Astrocyte of the cerebellum (primary cell): ENCODE results near the gene PPP4C.
"Not testable (repeated sequence)": the region's sequence is repeated elsewhere in the genome, so short reads cannot be mapped to it uniquely, and the experiment has no call there.

Experiments used
- DNase-seq: peaks from one replicate; pipeline ENCODE4 v3.0.0-alpha.2; 2011; ENCODE audit warnings: low read depth
- H3K4me3 ChIP-seq: 2 replicates; pipeline ENCODE4 v1.5.1; 2011; ENCODE audit warnings: mild to moderate bottlenecking, low read depth, low read length, moderate library complexity
- CTCF ChIP-seq: IDR thresholded peaks from 2 replicates; pipeline ENCODE4 v1.5.1; 2012; ENCODE audit warnings: low read length, low read depth, moderate library complexity, mild to moderate bottlenecking; ENCODE audit errors: missing control alignments
- in situ Hi-C: cut with HindIII; loops from 2 replicates; pipeline ENCODE4 v1.10.0; 2017; ENCODE audit warnings: low sequenced_read_pairs

Gene PPP4C

GRCh38 chr16:30030841-30031413 is 44.9 kb upstream of the PPP4C start, which contains the start of gene TLCD3B:
TLCD3B (minus strand) TSS chr16:30031271; CDS start chr16:30030527, 744 bp downstream.
- no peak within 1 kb of the TSS for H3K4me3 ChIP-seq

GRCh38 chr16:30031477-30031918 is 44.3 kb upstream of the PPP4C start:
- H3K4me3 ChIP-seq: no peak overlapping the region
- in situ Hi-C loops: no loop called here
- TF ChIP-seq CTCF: no peak
- DNase-seq: no peak

More at GRCh38 chr16:30030841-30031413, 44.9 kb upstream of the PPP4C start, which contains the start of gene TLCD3B:
- no peak for DNase-seq
- no peak for TF ChIP-seq CTCF
- in situ Hi-C loops: no loop called here

GRCh38 chr16:30032083-30032819 is 43.5 kb upstream of the PPP4C start:
- peak; percentile 83 for TF ChIP-seq CTCF
- no peak overlapping the region for H3K4me3 ChIP-seq
- DNase-seq: peak; percentile 37
- in situ Hi-C loops: no loop called here

GRCh38 chr16:30033270-30033669 is 42.5 kb upstream of the PPP4C start:
- no peak for TF ChIP-seq CTCF
- H3K4me3 ChIP-seq: no peak overlapping the region
- in situ Hi-C loops: no loop called here
- DNase-seq: no peak

GRCh38 chr16:30040221-30040620 is 35.6 kb upstream of the PPP4C start:
- no peak for TF ChIP-seq CTCF
- H3K4me3 ChIP-seq: no peak overlapping the region
- in situ Hi-C loops: no loop called here
- DNase-seq: no peak

GRCh38 chr16:30040690-30041089 is 35.1 kb upstream of the PPP4C start:
- H3K4me3 ChIP-seq, DNase-seq, in situ Hi-C loops: not testable (repeated sequence)

GRCh38 chr16:30041841-30042240 is 34.0 kb upstream of the PPP4C start:
- TF ChIP-seq CTCF: peak; percentile 43
- in situ Hi-C loops: no loop called here
- no peak for DNase-seq
- no peak overlapping the region for H3K4me3 ChIP-seq
